Stimulated activated CD8-positive, alpha-beta memory T cell treated with anti-CD3 and anti-CD28 coated beads, Interleukin-12 subunit alpha, Interleukin-12 subunit beta, amount 100 ng/mL, for 24 hours (primary cell): ENCODE results near the gene MS4A7.
"Not testable (repeated sequence)": the region's sequence is repeated elsewhere in the genome, so short reads cannot be mapped to it uniquely, and the experiment has no call there.

Experiments used
- DNase-seq: peaks from one replicate; pipeline ENCODE4 v3.0.0-alpha.2; 2020; ENCODE audit errors: extremely low read depth

The MS4A7 gene, protein sequence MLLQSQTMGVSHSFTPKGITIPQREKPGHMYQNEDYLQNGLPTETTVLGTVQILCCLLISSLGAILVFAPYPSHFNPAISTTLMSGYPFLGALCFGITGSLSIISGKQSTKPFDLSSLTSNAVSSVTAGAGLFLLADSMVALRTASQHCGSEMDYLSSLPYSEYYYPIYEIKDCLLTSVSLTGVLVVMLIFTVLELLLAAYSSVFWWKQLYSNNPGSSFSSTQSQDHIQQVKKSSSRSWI

DNA sequence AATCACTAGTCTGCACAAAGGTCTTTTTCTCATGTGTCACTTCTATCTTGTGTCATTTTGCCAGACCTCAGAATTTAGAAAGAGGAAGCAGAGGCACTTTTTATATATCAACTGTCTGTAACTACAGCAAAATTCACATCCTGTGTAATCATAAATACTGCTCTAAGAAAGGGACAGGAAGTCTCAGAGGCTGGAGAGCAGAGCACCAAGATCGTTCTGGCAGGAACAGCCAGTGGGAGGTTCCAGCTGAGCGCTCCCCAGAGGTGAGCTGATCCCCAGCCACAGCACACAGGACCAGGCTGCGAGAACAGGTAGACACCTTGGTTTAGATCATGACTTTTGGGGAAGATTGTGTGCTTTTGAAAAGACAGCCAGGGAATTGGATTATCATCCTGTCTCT lies at the start of gene MS4A7:
Gene MS4A7 (plus strand): TSS at position 179 of the 400 bp plus-strand sequence. CDS start 4,610 bp downstream, outside the sequence.
- no peak for DNase-seq

DNA sequence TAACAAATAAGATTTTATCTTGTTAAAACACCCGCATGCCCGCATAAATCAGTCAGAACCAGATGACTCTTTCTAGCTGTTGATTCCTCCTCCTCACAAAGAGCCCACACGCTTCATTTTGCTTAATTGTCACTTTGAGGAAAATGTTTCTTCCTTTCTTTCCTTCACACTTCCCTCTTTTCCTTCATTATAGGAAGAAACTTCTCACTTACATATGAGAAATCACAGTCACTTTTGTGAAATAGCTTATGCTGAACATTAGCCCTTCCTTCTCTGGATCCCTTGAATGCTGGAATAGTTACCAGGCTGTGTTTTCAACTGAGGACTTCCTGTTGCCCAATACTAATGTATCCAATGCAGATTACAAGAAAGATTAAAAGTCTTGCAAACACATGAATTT lies 45.5 kb upstream of the MS4A7 start:
- no peak for DNase-seq

DNA sequence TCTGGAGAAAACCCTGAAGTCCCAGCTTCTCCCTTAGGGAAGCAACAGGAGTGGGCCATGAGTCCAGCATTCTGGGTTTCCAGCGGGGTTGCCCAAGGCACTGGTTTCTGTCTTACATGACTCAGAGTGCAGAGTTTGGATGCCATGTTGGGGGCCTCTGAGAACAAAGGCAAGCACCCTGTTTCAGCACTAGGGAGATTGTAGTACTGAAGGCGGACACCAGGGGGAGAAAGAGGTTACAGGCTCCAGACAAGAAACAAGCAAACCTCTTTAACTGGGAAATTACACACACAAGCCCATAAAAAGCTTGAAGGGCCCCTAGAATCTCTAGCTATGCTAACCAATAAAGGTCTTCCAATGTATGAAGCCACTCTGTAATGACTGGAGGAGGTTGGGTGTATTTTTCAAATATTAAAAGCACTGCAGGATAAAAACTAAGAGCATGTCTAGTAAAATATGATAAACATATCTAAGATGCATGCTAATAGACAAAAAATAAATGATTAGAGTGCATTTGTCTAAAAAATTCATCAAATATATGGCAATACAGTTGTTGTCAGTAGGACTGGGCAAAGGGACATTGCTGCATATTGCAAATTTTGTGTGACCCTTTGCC lies 44.2 kb upstream of the MS4A7 start:
- DNase-seq: peak; percentile 11

DNA sequence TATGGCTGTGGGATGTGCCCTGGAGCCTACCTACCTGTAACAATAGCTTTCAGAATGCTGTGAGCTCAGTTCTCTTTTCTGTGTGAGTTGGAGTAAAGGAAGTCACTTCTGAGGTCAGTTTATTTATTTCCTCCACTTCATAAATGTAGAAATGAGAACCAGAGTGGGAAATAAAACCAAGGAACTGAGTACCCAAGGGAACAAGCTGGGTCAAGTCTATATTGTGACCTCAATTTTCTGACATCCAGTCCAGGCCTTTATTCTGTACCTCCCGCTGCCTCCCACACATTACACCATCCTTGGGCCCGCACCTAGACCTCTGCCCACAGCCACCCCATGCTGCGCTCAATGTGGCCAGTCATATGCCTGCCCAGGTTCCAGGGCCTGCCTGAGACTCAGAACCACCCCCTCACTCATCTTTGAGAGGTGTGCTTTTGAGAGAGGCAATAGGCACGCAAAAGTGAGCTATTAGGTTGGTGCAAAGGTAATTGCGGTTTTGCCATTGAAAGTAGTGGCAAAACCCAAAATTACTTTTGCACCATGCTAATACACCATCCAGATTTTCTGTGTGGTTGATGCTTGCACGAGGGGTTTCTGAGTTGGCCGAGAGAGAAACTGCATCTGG lies 41.5 kb upstream of the MS4A7 start:
- DNase-seq: no peak

DNA sequence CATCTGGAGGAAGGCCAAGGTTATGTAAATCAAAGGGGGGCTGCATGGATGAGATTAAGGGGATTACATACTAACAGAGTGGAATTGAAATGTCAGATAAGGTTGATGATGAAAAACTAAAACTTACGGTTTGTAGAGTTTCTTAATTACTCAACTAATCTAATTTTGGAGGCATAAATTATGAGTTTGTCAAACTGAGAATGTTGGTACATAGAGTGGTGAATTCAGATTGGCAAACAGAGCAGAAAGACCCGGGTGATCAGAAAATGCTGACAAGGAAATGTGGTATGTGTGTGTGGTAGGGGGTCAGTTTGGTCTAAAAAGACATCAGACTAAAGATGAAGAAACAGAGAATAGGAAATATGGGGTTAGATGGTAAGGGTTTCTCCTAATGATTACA lies 40.3 kb upstream of the MS4A7 start:
- DNase-seq: no peak

DNA sequence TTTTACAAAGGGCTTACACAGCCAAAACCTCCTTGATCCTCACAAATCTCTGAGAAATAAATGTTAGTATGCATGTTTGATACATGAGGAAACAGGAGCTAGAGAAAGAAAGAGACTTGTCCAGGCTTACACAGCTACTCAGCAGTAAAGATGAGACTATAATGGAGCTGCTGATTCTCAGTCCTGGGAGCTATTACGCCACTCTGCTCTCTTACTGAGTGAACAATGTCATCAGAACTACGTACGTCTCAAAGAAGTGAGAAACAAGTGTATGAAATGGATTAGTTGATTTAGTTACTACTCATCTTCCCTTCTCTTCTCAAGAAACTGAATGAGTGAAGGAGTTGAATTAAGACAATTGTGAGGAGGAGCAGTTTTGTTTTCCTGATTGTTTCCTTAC lies 39.0 kb upstream of the MS4A7 start:
- DNase-seq: no peak

DNA sequence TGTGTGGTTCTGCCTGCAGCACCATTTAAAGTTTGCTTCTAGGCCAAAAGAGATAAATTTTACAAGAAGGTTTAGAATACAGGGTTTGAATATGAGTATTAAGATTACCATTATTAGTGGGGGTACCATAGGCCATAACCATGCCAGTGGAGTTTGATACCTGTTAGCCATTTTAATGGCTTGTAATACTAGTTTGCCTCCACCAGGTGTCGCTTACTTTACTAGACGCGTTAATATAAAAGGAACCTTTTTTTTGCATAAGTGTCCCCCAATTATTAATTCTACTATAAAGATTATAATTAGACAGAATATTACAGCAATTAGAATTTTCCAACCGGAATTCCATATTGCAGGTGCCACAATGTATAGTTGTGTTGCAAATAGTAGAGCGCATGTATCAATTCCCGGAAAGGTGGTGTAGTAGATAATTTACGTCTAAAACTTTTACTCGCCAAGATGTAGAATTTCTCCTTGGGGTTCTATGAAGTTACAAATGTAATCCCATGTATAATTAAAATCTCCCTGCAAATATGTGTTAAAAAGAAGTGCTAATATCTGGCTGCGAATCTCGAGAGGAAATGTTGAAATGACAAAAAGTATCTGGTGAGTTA lies 35.1 kb upstream of the MS4A7 start:
- no peak for DNase-seq

DNA sequence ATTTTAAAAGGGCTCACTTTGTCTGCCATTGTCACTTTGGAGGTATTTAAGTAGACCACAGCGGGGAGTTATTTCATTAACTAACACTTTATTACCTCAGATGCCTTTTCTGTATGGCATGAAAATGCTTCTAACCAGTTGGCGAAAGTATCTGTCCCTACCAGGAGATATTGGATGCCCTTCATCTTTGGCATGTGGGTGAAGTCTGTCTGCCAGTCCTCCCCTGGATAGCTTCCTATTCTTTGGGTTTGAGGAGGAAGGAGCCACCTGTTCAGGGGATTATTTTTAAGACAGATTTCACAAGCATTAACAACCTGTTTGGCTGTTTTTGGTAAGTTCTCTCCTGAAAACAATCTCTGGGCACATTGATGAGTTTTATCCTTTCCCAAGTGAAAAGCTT lies 34.2 kb upstream of the MS4A7 start:
- DNase-seq: no peak

DNA sequence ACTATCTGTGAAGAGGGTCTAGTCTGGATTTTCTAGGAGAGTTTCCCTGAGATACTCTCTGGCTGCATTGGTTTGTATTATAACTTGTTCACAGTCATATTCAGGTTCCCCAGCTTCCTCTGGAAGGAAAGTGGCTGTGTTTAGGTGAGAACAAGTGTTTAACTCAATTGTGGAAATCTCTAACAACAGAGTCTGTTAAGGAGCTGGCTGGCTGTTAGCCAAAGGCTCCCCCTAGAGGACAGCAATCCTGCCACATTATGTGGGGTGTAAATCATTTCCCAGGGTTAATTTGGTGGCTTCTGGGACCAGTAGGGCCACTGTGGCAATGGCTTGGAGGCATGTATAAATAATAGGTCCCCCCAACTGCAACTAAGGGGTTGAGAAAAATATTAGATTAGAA lies 32.8 kb upstream of the MS4A7 start:
- DNase-seq: no peak

DNA sequence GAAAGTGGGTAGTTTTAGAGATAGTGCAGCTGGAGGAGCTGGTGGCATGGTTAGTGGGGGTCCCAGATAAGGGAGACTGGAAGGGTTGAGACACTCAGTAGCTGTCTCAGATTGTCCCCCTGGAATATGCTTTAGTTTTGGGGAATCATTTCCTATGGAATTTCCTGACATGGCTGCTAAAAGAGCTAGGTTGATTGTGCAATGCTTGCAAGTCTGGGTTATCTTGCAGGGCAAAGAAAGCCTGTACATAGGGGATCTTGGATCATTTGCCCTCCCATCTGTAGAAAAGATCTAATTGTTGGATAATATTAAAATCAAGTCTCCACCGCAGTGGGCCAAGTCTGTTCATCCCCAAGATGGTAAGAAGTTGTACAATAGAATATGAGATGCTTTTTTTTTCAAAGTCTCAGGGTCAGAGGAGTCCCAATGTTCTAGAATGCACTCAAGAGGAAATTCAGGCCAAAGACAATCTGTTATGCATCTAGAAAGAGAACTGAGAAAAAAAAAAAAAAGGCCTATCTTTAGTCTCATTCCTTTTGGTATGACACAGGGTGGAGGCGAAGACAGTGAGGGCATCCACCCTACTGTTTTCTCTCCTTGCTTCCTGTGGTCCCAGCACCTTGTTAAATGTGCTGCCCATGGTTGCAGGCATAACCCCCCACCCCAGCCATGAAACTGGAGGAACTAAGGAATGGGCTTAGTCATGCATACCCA lies 31.1 kb upstream of the MS4A7 start:
- DNase-seq: no peak

DNA sequence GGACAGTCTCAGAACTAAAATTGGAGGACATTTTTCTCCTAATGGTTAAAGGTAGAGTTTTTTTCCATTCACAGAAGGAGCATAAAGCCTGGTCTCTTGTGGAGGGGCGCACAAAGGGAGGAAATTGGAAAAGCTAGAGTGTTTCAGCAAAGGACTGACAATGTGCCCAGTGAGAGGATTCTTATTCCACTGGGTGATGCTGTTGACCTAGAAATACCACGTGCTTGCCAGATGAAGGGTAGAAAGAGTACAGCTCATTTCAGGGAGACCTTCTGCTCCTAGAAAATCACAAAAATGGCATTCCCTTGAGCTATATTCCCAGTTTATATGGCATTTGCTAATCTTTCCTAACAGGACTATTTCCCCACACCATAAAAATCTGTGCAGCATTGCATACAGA lies 30.2 kb upstream of the MS4A7 start:
- DNase-seq: no peak

DNA sequence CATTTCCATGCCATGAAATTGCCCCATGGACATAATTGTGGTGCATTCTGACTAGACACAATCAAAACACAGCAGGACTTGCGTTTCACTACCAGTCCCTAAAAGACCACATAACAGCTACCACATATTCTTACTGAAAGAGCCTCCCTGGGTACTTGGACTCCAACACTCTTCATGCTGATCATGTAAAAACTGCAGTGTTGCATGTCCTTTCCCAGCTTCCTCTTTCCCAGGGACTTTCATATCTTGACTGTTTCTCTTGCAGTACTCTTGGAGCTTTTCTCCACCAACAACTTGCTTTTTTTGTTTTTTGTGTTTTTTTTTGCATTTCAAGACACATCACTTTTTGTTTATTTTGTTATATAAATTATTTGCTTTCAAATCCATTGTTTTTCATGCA lies 28.3 kb upstream of the MS4A7 start:
- no peak for DNase-seq

DNA sequence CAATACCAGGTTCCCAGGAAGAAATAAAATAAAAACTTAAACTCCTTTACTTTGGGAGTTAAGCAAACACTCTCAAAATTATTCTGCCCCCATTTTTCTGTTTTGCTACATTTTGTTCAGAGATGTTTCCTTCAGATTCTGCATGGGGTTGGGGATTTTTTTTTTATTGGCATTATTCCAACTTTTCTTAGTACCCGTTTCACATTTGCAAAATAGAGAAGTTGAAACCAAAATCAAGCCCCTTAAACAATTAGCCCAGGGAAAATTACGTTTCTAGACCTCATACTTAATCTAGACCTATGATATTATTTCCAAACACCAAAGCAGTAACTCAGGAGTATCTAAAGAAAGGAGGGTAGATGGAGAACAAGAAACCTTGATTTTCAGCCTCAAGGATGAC lies 20.6 kb upstream of the MS4A7 start:
- no peak for DNase-seq

DNA sequence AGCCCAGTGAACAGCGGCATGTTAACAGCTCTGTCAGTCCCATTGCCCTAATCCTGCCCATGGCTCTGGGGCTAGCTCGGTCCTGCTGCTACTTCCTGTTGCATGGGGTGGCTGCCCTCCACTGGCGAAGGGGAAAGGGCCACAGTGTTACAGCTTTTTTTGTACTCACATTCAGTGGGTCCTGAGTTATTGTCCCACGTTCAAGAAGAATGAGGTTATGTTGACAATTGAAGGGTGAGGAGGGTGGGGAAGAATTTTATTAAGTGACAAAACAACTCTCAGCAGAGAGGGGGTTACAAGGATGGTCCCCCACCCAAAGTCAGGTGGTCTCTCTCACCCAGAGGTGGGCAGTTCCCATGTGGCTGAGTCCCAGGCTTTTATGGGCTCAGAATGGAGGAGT lies 17.7 kb upstream of the MS4A7 start:
- DNase-seq: no peak

DNA sequence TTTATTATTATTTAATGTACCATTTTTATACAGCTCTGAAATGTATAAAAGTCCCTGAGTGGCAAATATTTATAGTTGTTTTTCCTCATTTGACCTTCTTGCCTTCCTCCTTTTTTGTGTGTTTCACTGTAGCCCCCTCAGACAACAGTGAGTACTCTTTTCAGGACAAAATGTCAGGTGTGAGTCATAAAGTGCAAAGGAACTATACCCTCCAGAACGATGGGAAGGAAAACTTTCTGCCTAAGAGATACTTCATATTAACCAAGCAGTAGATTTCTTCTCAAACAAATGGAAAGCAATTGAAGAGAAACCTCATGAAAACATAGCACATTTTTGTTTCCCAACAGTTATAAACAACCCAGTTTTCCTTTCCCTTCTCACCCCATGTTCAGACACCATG lies 16.1 kb upstream of the MS4A7 start:
- no peak for DNase-seq

DNA sequence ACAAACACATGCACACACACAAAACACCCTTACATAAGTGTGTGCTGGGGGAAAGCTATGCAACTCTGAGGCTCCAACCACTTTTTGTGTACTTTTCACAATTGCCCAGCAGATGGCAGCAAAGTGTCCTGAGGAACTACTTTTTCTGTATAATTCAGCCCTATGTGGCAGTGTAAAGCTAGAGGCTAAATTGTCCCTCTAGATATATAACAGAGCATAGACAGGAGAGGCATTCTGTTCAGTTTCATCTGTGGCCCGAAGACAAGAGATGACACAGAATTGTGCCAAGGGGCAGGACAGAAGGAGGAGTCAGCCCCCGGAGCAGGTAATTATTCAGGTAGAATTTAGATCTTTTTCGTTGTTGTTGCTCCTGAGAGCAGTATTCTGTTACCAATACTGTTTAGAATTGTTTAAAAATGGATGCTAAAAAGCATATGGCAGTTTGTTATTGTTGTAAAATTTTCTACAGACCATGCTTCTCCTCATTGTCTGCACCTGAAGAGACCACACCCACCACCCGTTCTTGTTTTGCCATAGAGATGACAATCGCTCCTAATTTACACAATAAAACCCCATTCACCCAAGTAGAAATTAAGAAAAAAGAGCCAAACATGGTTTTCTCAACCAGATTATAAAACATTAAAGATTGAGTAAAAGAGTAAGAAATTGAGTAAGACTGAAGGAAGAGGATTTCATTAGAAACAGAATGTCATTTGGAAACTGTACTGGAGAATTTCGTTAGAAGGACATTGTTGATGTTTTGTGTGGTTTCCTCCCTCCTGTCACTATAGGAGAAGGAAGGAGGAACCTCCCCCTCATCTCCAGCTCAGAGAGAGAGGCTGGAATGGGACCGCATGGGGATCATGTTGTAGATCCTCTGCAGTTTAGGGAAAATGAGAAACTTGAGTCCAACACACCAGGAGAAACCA lies 14.5 kb upstream of the MS4A7 start:
- peak; percentile 10 for DNase-seq

DNA sequence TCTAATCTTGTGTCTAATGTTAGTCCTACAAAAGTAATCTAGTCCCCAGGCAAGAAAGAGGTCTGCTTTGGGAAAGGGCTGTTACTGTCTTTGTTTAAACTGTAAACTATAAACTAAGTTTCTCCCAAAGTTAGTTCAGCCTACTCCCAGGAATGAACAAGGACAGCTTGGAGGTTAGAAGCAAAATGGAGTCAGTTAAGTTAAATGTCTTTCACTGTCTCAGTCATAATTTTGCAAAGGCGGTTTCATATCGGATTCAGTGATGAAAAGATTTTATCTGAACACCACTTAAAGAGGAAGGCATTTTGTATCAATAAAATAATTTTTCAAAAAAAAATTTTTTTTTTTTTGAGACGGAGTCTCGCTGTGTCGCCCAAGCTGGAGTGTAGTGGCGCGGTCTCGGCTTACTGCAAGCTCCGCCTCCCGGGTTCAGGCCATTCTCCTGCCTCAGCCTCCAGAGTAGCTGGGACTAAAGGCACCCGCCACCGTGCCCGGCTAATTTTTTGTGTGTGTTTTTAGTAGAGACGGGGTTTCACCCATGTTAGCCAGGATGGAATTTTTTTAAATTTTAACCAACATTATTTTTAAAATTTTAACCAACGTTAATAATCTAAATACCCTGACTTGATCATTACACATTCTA lies 11.9 kb upstream of the MS4A7 start:
- not testable (repeated sequence) for DNase-seq

DNA sequence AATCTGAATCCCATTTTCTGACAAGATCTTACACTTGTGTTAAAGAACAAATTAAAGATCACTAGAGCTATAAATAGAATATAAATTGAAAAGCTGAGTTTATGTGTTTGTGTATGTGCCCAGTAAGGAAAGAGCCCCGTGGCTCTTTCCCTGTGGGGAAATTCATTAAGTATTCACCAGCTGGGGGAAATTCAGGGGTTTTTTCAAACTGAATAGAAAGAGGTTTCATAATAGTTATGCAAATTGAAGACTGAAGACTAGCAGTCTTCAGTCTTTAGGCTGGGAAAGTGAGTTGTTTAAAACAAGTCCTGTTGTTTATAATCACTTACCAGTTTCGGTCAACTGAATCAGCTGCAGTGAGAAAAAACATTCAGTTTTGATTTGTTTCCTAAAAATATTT lies 11.3 kb upstream of the MS4A7 start:
- DNase-seq: no peak

DNA sequence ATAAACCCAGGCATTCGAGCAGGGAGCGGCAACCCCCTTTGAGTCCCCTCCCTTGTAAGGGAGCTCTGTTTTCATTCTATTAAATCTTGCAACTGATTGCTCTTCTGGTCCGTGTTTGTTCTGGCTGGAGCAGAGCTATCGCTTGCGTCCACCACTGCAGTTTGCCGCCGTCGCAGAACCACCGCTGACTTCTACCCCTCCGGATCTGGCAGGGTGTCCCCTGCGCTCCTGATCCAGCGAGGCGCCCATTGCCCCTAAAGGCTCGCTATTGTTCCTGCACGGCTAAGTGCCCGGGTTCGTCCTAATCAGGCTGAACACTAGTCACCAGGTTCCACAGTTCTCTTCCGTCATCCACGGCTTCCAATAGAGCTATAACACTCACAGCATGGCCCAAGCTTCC lies 10.4 kb upstream of the MS4A7 start:
- DNase-seq: no peak

DNA sequence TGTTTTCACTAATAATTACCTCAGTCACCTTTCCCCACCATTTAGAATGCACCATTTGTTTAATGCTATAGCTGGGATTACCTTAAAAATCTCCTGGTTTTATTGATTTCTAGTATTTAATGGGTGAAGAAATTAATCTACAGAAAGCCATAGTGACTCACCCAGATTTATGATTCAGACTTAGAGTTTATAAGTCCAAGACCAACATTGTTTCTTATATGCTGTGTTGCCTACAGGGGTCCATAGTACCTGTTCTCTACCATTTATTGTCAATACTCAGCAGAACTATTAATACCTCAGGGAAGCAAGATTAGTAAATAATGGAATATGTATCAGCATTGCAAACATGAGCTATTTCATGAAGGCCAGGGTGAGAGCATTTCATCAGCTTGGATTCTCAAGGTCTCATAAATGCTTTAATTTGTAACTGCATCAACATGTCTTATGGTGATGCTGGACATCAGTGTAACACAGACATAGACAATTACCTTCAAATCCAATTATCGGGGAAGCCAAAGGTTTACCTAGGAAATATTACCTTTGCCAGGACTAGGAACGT lies 8.0 kb upstream of the MS4A7 start:
- DNase-seq: no peak
